ENCODE measurements around the gene RD3L. TPM values are rescaled to one million over a fixed set of nuclear protein-coding genes. Genes with fewer than 3 reads are reported as not detected.

The RD3L gene
- total and polyA plus RNA-seq, 2 experiments from 2014 or later = not detected

- 34 to 44% methylated on average over 2 of the region's 2 CpGs for WGBS, 2 experiments (ENCODE audit: low coverage in 1 of 2, low lambda C conversion rate in 2 of 2, missing lambda C conversion rate in 2 of 2)
- Histone ChIP-seq H3K4me1 (ENCODE audit: insufficient read depth) (no peaks in the 10 kb centered on the region), H3K9ac (no peak overlapping the region), H3K36me3 (ENCODE audit: low read depth) (no peaks in the 10 kb centered on the region), H3K4me3 (no peak overlapping the region), H3K79me2 (ENCODE audit: insufficient read depth) (no peaks in the 10 kb centered on the region), H3K27me3 (replicated peaks; ENCODE audit: insufficient read depth) (no peaks in the 10 kb centered on the region; the same call in none of the 2 replicates), H2AFZ (no peak overlapping the region), H4K20me1 (ENCODE audit: insufficient read depth) (no peaks in the 10 kb centered on the region), H3F3A (ENCODE audit: insufficient read depth) (no peaks in the 10 kb centered on the region), H3K9me3 (ENCODE audit: low read depth) (no peaks in the 10 kb centered on the region), H3K4me2 (ENCODE audit: unreplicated experiment) (no peak overlapping the region), H3K9me2 (ENCODE audit: insufficient read depth) (no peaks in the 10 kb centered on the region), H3K27ac (no peak overlapping the region)
- no peak for TF ChIP-seq EZH2 (IDR thresholded peaks at IDR 0.05; ENCODE audit: insufficient read depth, poor library complexity, severe bottlenecking)
- TF ChIP-seq EZH2phosphoT487 (IDR thresholded peaks at IDR 0.05; ENCODE audit: insufficient read depth, low read depth) = no peak
- DNase-seq = no peak
- in situ Hi-C loops (cut with MboI) = no loop called here
Measured at GRCh38 chr14:103974575-103974974, 32.2 kb upstream of the RD3L start.

- Histone ChIP-seq H3F3A (ENCODE audit: insufficient read depth) (no peaks in the 10 kb centered on the region), H3K9ac (no peak overlapping the region), H3K4me1 (ENCODE audit: insufficient read depth) (no peaks in the 10 kb centered on the region), H3K79me2 (ENCODE audit: insufficient read depth) (no peaks in the 10 kb centered on the region), H3K27me3 (replicated peaks; ENCODE audit: insufficient read depth) (no peaks in the 10 kb centered on the region; the same call in none of the 2 replicates), H3K9me3 (ENCODE audit: low read depth) (no peaks in the 10 kb centered on the region), H4K20me1 (ENCODE audit: insufficient read depth) (no peaks in the 10 kb centered on the region), H3K27ac (no peak overlapping the region), H3K4me3 (no peak overlapping the region), H3K4me2 (ENCODE audit: unreplicated experiment) (no peak overlapping the region), H2AFZ (no peak overlapping the region), H3K9me2 (ENCODE audit: insufficient read depth) (no peaks in the 10 kb centered on the region), H3K36me3 (ENCODE audit: low read depth) (no peaks in the 10 kb centered on the region)
- in situ Hi-C loops (cut with MboI) = no loop called here
- TF ChIP-seq EZH2phosphoT487 (IDR thresholded peaks at IDR 0.05; ENCODE audit: insufficient read depth, low read depth) = no peak
- no peak for TF ChIP-seq EZH2 (IDR thresholded peaks at IDR 0.05; ENCODE audit: insufficient read depth, poor library complexity, severe bottlenecking)
- 34 to 42% methylated on average over 4 of the region's 4 CpGs for WGBS, 2 experiments (ENCODE audit: low coverage in 1 of 2, low lambda C conversion rate in 2 of 2, missing lambda C conversion rate in 2 of 2)
- DNase-seq = no peak
Measured at GRCh38 chr14:103973354-103973753, 31.0 kb upstream of the RD3L start.

- Histone ChIP-seq H3K4me3 (no peak overlapping the region), H3K27me3 (replicated peaks; ENCODE audit: insufficient read depth) (peaks cover 7% of the 10 kb centered on the region), H2AFZ (no peak overlapping the region), H3K36me3 (ENCODE audit: low read depth) (no peaks in the 10 kb centered on the region), H3K27ac (no peak overlapping the region), H3K79me2 (ENCODE audit: insufficient read depth) (no peaks in the 10 kb centered on the region), H3K4me2 (ENCODE audit: unreplicated experiment) (no peak overlapping the region), H3K9ac (no peak overlapping the region), H4K20me1 (ENCODE audit: insufficient read depth) (no peaks in the 10 kb centered on the region), H3K9me3 (ENCODE audit: low read depth) (no peaks in the 10 kb centered on the region), H3K9me2 (ENCODE audit: insufficient read depth) (no peaks in the 10 kb centered on the region), H3K4me1 (ENCODE audit: insufficient read depth) (no peaks in the 10 kb centered on the region), H3F3A (ENCODE audit: insufficient read depth) (no peaks in the 10 kb centered on the region)
- 54 to 66% methylated on average over 3 to 4 of the region's 4 CpGs for WGBS, 2 experiments (ENCODE audit: low coverage in 1 of 2, low lambda C conversion rate in 2 of 2, missing lambda C conversion rate in 2 of 2)
- in situ Hi-C loops (cut with MboI) = no loop called here
- TF ChIP-seq EZH2 (IDR thresholded peaks at IDR 0.05; ENCODE audit: insufficient read depth, poor library complexity, severe bottlenecking) (no peak), EZH2phosphoT487 (IDR thresholded peaks at IDR 0.05; ENCODE audit: insufficient read depth, low read depth) (no peak)
- no peak for DNase-seq
Measured at GRCh38 chr14:103969961-103970360, 27.6 kb upstream of the RD3L start.

- H3K27me3 ChIP-seq (replicated peaks; ENCODE audit: insufficient read depth) = peaks cover 11% of the 10 kb centered on the region
- no peak overlapping the region for H3K4me2 ChIP-seq (ENCODE audit: unreplicated experiment)
- H2AFZ ChIP-seq = no peak overlapping the region
- no peak for DNase-seq
- no peak overlapping the region for H3K4me3 ChIP-seq
- H3K9me3 ChIP-seq (ENCODE audit: low read depth) = no peaks in the 10 kb centered on the region
- H3F3A ChIP-seq (ENCODE audit: insufficient read depth) = no peaks in the 10 kb centered on the region
- H3K4me1 ChIP-seq (ENCODE audit: insufficient read depth) = no peaks in the 10 kb centered on the region
- H3K9ac ChIP-seq = no peak overlapping the region
- TF ChIP-seq EZH2phosphoT487 (IDR thresholded peaks at IDR 0.05; ENCODE audit: insufficient read depth, low read depth) (no peak), EZH2 (IDR thresholded peaks at IDR 0.05; ENCODE audit: insufficient read depth, poor library complexity, severe bottlenecking) (no peak)
- H4K20me1 ChIP-seq (ENCODE audit: insufficient read depth) = no peaks in the 10 kb centered on the region
- H3K9me2 ChIP-seq (ENCODE audit: insufficient read depth) = no peaks in the 10 kb centered on the region
- H3K79me2 ChIP-seq (ENCODE audit: insufficient read depth) = no peaks in the 10 kb centered on the region
- no peaks in the 10 kb centered on the region for H3K36me3 ChIP-seq (ENCODE audit: low read depth)
- in situ Hi-C loops (cut with MboI) = no loop called here
- no peak overlapping the region for H3K27ac ChIP-seq
Measured at GRCh38 chr14:103966631-103967030, 24.3 kb upstream of the RD3L start.

GRCh38 chr14:103961928-103962578, 19.7 kb upstream of the RD3L start:
- Histone ChIP-seq H4K20me1 (ENCODE audit: insufficient read depth) (no peaks in the 10 kb centered on the region), H3K4me3 (no peak overlapping the region)
- in situ Hi-C loops (cut with MboI) = no loop called here

More at GRCh38 chr14:103961928-103962578, 19.7 kb upstream of the RD3L start:
- no peak overlapping the region for H2AFZ ChIP-seq
- no peak overlapping the region for H3K4me2 ChIP-seq (ENCODE audit: unreplicated experiment)
- no peak overlapping the region for H3K9ac ChIP-seq
- TF ChIP-seq EZH2phosphoT487 (IDR thresholded peaks at IDR 0.05; ENCODE audit: insufficient read depth, low read depth) (no peak), EZH2 (IDR thresholded peaks at IDR 0.05; ENCODE audit: insufficient read depth, poor library complexity, severe bottlenecking) (no peak)
- peak; percentile 10 for DNase-seq
- H3K9me3 ChIP-seq (ENCODE audit: low read depth) = no peaks in the 10 kb centered on the region
- H3K27ac ChIP-seq = no peak overlapping the region
- H3F3A ChIP-seq (ENCODE audit: insufficient read depth) = no peaks in the 10 kb centered on the region
- peaks cover 11% of the 10 kb centered on the region for H3K27me3 ChIP-seq (replicated peaks; ENCODE audit: insufficient read depth)
- H3K36me3 ChIP-seq (ENCODE audit: low read depth) = no peaks in the 10 kb centered on the region
- no peaks in the 10 kb centered on the region for H3K9me2 ChIP-seq (ENCODE audit: insufficient read depth)
- WGBS, 2 experiments (ENCODE audit: low coverage in 1 of 2, low lambda C conversion rate in 2 of 2, missing lambda C conversion rate in 2 of 2) = 62% methylated on average over 5 of the region's 5 CpGs
- H3K79me2 ChIP-seq (ENCODE audit: insufficient read depth) = no peaks in the 10 kb centered on the region
- H3K4me1 ChIP-seq (ENCODE audit: insufficient read depth) = no peaks in the 10 kb centered on the region
